Erythroblast (primary cell): ENCODE data around the gene NEK2.

Experiments used
- GATA1 ChIP-seq: IDR thresholded peaks from 2 replicates; pipeline ENCODE4 v1.6.1; 2011; ENCODE audit warnings: low read depth, mild to moderate bottlenecking, control low read depth, low read length, moderate library complexity
- POLR2A ChIP-seq: IDR thresholded peaks from 2 replicates; pipeline ENCODE4 v1.6.1; 2011; ENCODE audit warnings: mild to moderate bottlenecking, low read length

DNA sequence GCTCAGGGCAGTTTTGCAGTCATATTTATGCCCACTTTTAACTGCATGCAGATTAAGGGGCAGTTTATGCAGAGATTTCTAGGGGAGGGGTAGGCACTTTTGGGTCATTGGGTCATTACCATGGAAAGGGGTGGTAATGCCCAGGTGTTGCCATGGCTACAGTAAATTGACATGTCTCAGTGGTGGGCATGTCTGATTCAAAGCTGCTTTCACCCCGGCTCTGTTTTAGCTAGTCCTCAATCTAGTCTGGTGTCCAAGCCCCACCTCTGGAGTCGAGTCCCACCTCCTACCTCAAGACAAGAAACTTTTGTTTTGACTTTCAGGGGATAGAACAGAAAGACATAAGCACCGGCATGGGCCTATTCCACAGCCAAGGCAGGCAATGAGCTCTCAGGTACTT, 8.9 kb upstream of the NEK2 start:
- TF ChIP-seq POLR2A (no peak), GATA1 (no peak)
